NCI-H2171 treated with DMSO at 0.1 percent for 48 hours (cell line): ENCODE measurements around the gene ZNF414.

Experiments used
- DNase-seq: peaks from one replicate; lab custom pipeline; 2025; lab: John Stamatoyannopoulos, UW

The ZNF414 gene

GRCh38 chr19:8490395-8490760, 23.6 kb downstream of the ZNF414 start:
- no peak for DNase-seq

- no peak for DNase-seq
Observed at GRCh38 chr19:8489561-8490394, 24.2 kb downstream of the ZNF414 start.

GRCh38 chr19:8488365-8488764, 25.6 kb downstream of the ZNF414 start:
- no peak for DNase-seq

GRCh38 chr19:8487137-8487851, 26.7 kb downstream of the ZNF414 start:
- DNase-seq: no peak

GRCh38 chr19:8486661-8487136, 27.3 kb downstream of the ZNF414 start:
- no peak for DNase-seq

- DNase-seq: no peak
Observed at GRCh38 chr19:8485561-8486371, 28.2 kb downstream of the ZNF414 start.

GRCh38 chr19:8484331-8484894, 29.6 kb downstream of the ZNF414 start:
- no peak for DNase-seq

- no peak for DNase-seq
Observed at GRCh38 chr19:8483165-8483564, 30.8 kb downstream of the ZNF414 start.

GRCh38 chr19:8482696-8483095, 31.3 kb downstream of the ZNF414 start:
- no peak for DNase-seq

GRCh38 chr19:8481616-8482015, 32.4 kb downstream of the ZNF414 start:
- DNase-seq: no peak

- DNase-seq: no peak
Observed at GRCh38 chr19:8481201-8481600, 32.8 kb downstream of the ZNF414 start.

GRCh38 chr19:8478598-8478997, 35.4 kb downstream of the ZNF414 start:
- no peak for DNase-seq

GRCh38 chr19:8477889-8478288, 36.1 kb downstream of the ZNF414 start:
- DNase-seq: no peak

GRCh38 chr19:8476524-8476923, 37.4 kb downstream of the ZNF414 start:
- no peak for DNase-seq

- DNase-seq: no peak
Observed at GRCh38 chr19:8475005-8475404, 39.0 kb downstream of the ZNF414 start.

- DNase-seq: no peak
Observed at GRCh38 chr19:8473648-8474476, 40.1 kb downstream of the ZNF414 start.

GRCh38 chr19:8469613-8470368, 44.2 kb downstream of the ZNF414 start:
- no peak for DNase-seq

- no peak for DNase-seq
Observed at GRCh38 chr19:8468761-8469373, 45.1 kb downstream of the ZNF414 start.

- DNase-seq: no peak
Observed at GRCh38 chr19:8468124-8468523, 45.8 kb downstream of the ZNF414 start.

GRCh38 chr19:8466018-8466417, 47.9 kb downstream of the ZNF414 start:
- no peak for DNase-seq
